Cardiac ventricle fibroblast (primary cell): ENCODE results near the gene IL17RC. TPM values are rescaled to one million over a fixed set of nuclear protein-coding genes. Genes with fewer than 3 reads are reported as not detected.

Source experiments
- total RNA-seq: library from RNA; depleted of rRNA; stranded (reverse); fragments of >200 nt; gene quantifications from 2 replicates; pipeline ENCODE4 v1.2.3, GENCODE V29; 2015

IL17RC gene
- 64.5 and 67.8 TPM in 2 replicates for total RNA-seq

GRCh38 chr3:9916734-9917680 lies at the start of gene IL17RC:
TSS of gene IL17RC (plus strand) at chr3:9917098. CDS start at chr3:9917316, 218 bp downstream.

GRCh38 chr3:9879830-9880549 lies 36.9 kb upstream of the IL17RC start, which contains the start of gene CIDEC:
TSS of gene CIDEC (minus strand) at chr3:9880253. CDS start at chr3:9878486, 1,767 bp downstream.

GRCh38 chr3:9890249-9891071 lies 26.4 kb upstream of the IL17RC start, which contains the start of gene JAGN1:
TSS of gene JAGN1 (plus strand) at chr3:9890610. CDS start at chr3:9890723, 113 bp downstream.

GRCh38 chr3:9902372-9903237 lies 14.3 kb upstream of the IL17RC start, which contains the start of gene IL17RE:
TSS of gene IL17RE (plus strand) at chr3:9902848. CDS start at chr3:9902933, 85 bp downstream.

GRCh38 chr3:9933561-9934234 lies 16.8 kb downstream of the IL17RC start, which contains the start of gene CRELD1:
TSS of gene CRELD1 (plus strand) at chr3:9933834. CDS start at chr3:9934439, 605 bp downstream.

GRCh38 chr3:9951962-9952805 lies 35.3 kb downstream of the IL17RC start, which contains the start of gene PRRT3:
TSS of gene PRRT3 (minus strand) at chr3:9952408. CDS start at chr3:9950115, 2,293 bp downstream.

Other genes starting within 250 kb of the IL17RC start
- gene CPNE9, start 213.3 kb upstream of the IL17RC start, total RNA-seq = not detected in 2 replicates
- 8.2 and 10.7 TPM in 2 replicates for gene BRPF1, start 185.4 kb upstream of the IL17RC start, total RNA-seq
- gene OGG1, start 167.1 kb upstream of the IL17RC start, total RNA-seq = 10.4 and 11.6 TPM in 2 replicates
- 34.1 and 34.8 TPM in 2 replicates for gene CAMK1, start 147.2 kb upstream of the IL17RC start, total RNA-seq
- gene TADA3, start 124.6 kb upstream of the IL17RC start, total RNA-seq = 58.7 and 72.3 TPM in 2 replicates
- gene ARPC4, start 124.0 kb upstream of the IL17RC start, total RNA-seq = 133 and 153 TPM in 2 replicates
- 10.4 and 13.5 TPM in 2 replicates for gene TTLL3, start 106.8 kb upstream of the IL17RC start, total RNA-seq
- gene RPUSD3, start 73.1 kb upstream of the IL17RC start, total RNA-seq = 28.8 and 46.5 TPM in 2 replicates
- gene CIDEC, start 36.8 kb upstream of the IL17RC start, total RNA-seq = 32.9 and 37.6 TPM in 2 replicates
- 34.1 and 40.8 TPM in 2 replicates for gene JAGN1, start 26.5 kb upstream of the IL17RC start, total RNA-seq
- gene IL17RE, start 14.2 kb upstream of the IL17RC start, total RNA-seq = 1.6 and 1.9 TPM in 2 replicates
- 5.1 and 6.4 TPM in 2 replicates for gene CRELD1, start 16.7 kb downstream of the IL17RC start, total RNA-seq
- 8.4 and 9.7 TPM in 2 replicates for gene PRRT3, start 35.3 kb downstream of the IL17RC start, total RNA-seq
- 101 and 123 TPM in 2 replicates for gene EMC3, start 69.7 kb downstream of the IL17RC start, total RNA-seq
- gene FANCD2, start 109.3 kb downstream of the IL17RC start, total RNA-seq = 1.4 and 1.8 TPM in 2 replicates
- not detected in 2 replicates for gene FANCD2OS, start 191.2 kb downstream of the IL17RC start, total RNA-seq
- gene BRK1, start 198.6 kb downstream of the IL17RC start, total RNA-seq = 127 and 171 TPM in 2 replicates
- gene VHL, start 224.7 kb downstream of the IL17RC start, total RNA-seq = 40.1 and 41.1 TPM in 2 replicates
- 6.3 and 7.8 TPM in 2 replicates for gene IRAK2, start 247.8 kb downstream of the IL17RC start, total RNA-seq